IPS DF 4.7 (cell line): Measurements from ENCODE around the gene SP8.

Experiments used
- DNase-seq: peaks from one replicate; pipeline ENCODE4 v3.0.0-alpha.2; 2013; ENCODE audit warnings: low spot score; ENCODE audit errors: extremely low read depth

SP8 gene

GRCh38 chr7:20794676-20795075 lies 8.0 kb upstream of the SP8 start:
- no peak for DNase-seq

- no peak for DNase-seq
Observed at GRCh38 chr7:20793694-20794394, 7.2 kb upstream of the SP8 start.

GRCh38 chr7:20793248-20793647 lies 6.6 kb upstream of the SP8 start:
- no peak for DNase-seq

- no peak for DNase-seq
Observed at GRCh38 chr7:20791538-20792434, 5.1 kb upstream of the SP8 start.

GRCh38 chr7:20790375-20790774 lies 3.7 kb upstream of the SP8 start:
- DNase-seq = no peak

- no peak for DNase-seq
Observed at GRCh38 chr7:20788420-20788990, 1.8 kb upstream of the SP8 start.

GRCh38 chr7:20787660-20788419 lies 1.2 kb upstream of the SP8 start:
- no peak for DNase-seq

GRCh38 chr7:20786421-20786778 lies 286 bp downstream of the SP8 start:
- DNase-seq = no peak

- no peak for DNase-seq
Observed at GRCh38 chr7:20786049-20786412, 655 bp downstream of the SP8 start.

GRCh38 chr7:20785157-20786048 lies 1.3 kb downstream of the SP8 start:
- DNase-seq = no peak

- DNase-seq = no peak
Observed at GRCh38 chr7:20784388-20785156, 2.1 kb downstream of the SP8 start.

- no peak for DNase-seq
Observed at GRCh38 chr7:20783700-20784387, 2.8 kb downstream of the SP8 start.

- no peak for DNase-seq
Observed at GRCh38 chr7:20783125-20783699, 3.5 kb downstream of the SP8 start.

- no peak for DNase-seq
Observed at GRCh38 chr7:20779041-20779440, 7.6 kb downstream of the SP8 start.

- DNase-seq = no peak
Observed at GRCh38 chr7:20778063-20778721, 8.5 kb downstream of the SP8 start.

- DNase-seq = no peak
Observed at GRCh38 chr7:20777377-20778062, 9.2 kb downstream of the SP8 start.

- no peak for DNase-seq
Observed at GRCh38 chr7:20776942-20777341, 9.7 kb downstream of the SP8 start.
